Panc1 (cell line): ENCODE results near the gene TFF1. TPM values are rescaled to one million over a fixed set of nuclear protein-coding genes. Genes with fewer than 3 reads are reported as not detected.

Source experiments
- ATAC-seq: fragments of 200-7000 bp; cut with Tn5 transposase; 2 replicates; pipeline ENCODE4 v1.9.1; 2020; ENCODE audit warnings: mild to moderate bottlenecking, moderate library complexity
- BruUV-seq: library from RNA; stranded (reverse); fragments of 400-500 nt; replicated peaks from 2 replicates; lab custom pipeline; 2021; lab: Mats Ljungman, UMichigan
- CTCF ChIA-PET: fragments of 300-600 bp; sonication (Branson Sonifier 250); formaldehyde crosslinking; loops from one replicate; lab custom pipeline; 2022; ENCODE audit warnings: antibody characterized with exemption; lab: Charles Lee
- POLR2A ChIA-PET: fragments of 300-600 bp; sonication (Branson Sonifier 250); formaldehyde crosslinking; loops from one replicate; lab custom pipeline; 2022; ENCODE audit warnings: antibody characterized with exemption; lab: Charles Lee
- DNase-seq: peaks from one replicate; pipeline ENCODE4 v3.0.0-alpha.2; 2010; ENCODE audit warnings: low read depth, low spot score
- H3K27ac ChIP-seq: 2 replicates; pipeline ENCODE4 v1.5.1; 2011; ENCODE audit warnings: mild to moderate bottlenecking, low read length, inconsistent platforms
- H3K27me3 ChIP-seq: fragments of 200-500 bp; sonication (Bioruptor generic); 2 replicates; pipeline ENCODE4 v1.6.0; 2014; ENCODE audit warnings: low read length, inconsistent platforms; ENCODE audit not compliant: control insufficient read depth, insufficient read depth
- H3K36me3 ChIP-seq: fragments of 200-500 bp; sonication (Bioruptor generic); 2 replicates; pipeline ENCODE4 v1.5.1; 2014; ENCODE audit warnings: inconsistent platforms, mild to moderate bottlenecking, low read length, moderate library complexity; ENCODE audit not compliant: control insufficient read depth, insufficient read depth
- H3K4me1 ChIP-seq: 2 replicates; pipeline ENCODE4 v1.5.1; 2011; ENCODE audit warnings: inconsistent platforms, mild to moderate bottlenecking, low read length, moderate library complexity; ENCODE audit not compliant: control insufficient read depth, insufficient read depth
- H3K4me3 ChIP-seq, 2 experiments: 2 replicates each; pipeline ENCODE4 v1.5.1; 2011 to 2012; ENCODE audit warnings: low read depth in 2 of 2, low read length in 2 of 2, mild to moderate bottlenecking in 2 of 2, inconsistent platforms in 1 of 2, moderate library complexity in 1 of 2
- H3K9me3 ChIP-seq: fragments of 200-500 bp; sonication (Bioruptor generic); 2 replicates; pipeline ENCODE4 v1.5.1; 2014; ENCODE audit warnings: low read depth, mild to moderate bottlenecking, inconsistent platforms, low read length, moderate library complexity; ENCODE audit not compliant: control insufficient read depth, insufficient read depth
- POLR2AphosphoS5 ChIP-seq: IDR thresholded peaks from 2 replicates; pipeline ENCODE4 v1.6.1; 2012; ENCODE audit warnings: mild to moderate bottlenecking, low read depth, low read length, moderate library complexity
- SIN3A ChIP-seq: IDR thresholded peaks from 2 replicates; pipeline ENCODE4 v1.6.1; 2012; ENCODE audit warnings: low read depth, mild to moderate bottlenecking, low read length, moderate library complexity, borderline replicate concordance; ENCODE audit not compliant: insufficient read depth
- TCF7L2 ChIP-seq: IDR thresholded peaks from 2 replicates; pipeline ENCODE4 v1.6.1; 2011; ENCODE audit warnings: mild to moderate bottlenecking, low read depth, low read length, inconsistent platforms
- in situ Hi-C: cut with HindIII; loops from 2 replicates; pipeline ENCODE4 v1.10.0; 2016; ENCODE audit warnings: low sequenced_read_pairs, low pct_unique_long_range_greater_than_20kb
- intact Hi-C: fragments of 100-400 bp; cut with micrococcal nuclease; formaldehyde crosslinking; loops from one replicate; pipeline ENCODE4 v1.10.0; 2022; ENCODE audit not compliant: unreplicated experiment
- total RNA-seq: library from RNA; stranded (reverse); gene quantifications from one replicate; pipeline ENCODE4 v1.2.1, GENCODE V29; 2021; ENCODE audit not compliant: unreplicated experiment
- TF ChIP-seq, protein P1 (sequence below), 2 experiments: IDR thresholded peaks; 2 replicates each; pipeline ENCODE4 v1.6.1; 2011 to 2012; ENCODE audit warnings: low read depth in 2 of 2, control low read depth in 1 of 2, low read length in 1 of 2, mild to moderate bottlenecking in 1 of 2, moderate library complexity in 1 of 2; ENCODE audit not compliant: insufficient read depth in 1 of 2
- TF ChIP-seq, protein P2 (sequence below): fragments of 450-650 bp; IDR thresholded peaks from 2 replicates; pipeline ENCODE4 v1.5.1; 2017; ENCODE audit warnings: mild to moderate bottlenecking

TFF1 gene
- total RNA-seq, 1 experiment from 2014 or later = 0.36 TPM

DNA sequence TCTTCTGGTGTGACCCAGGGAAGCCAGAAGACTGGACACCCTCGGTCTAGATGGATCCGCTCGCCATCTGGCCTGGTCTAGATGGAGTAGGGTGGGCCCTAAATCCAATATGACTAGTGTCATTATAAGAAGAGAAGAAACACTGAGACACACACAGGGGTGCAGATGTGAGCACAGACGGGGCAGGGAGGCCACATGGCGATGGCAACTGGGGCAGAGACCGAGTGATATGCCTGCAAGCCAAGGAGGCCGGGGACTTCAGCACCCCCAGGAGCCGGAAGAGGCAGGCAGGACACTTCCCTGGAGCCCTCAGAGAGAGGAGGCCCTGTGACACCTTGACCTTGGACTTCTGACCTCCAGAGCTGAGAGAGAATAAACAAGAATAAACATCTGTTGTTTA, 45.5 kb downstream of the TFF1 start:
- DNase-seq (no peak), ATAC-seq (no peak)
- intact Hi-C loops (no loop called here), in situ Hi-C loops (no loop called here)
- no peak overlapping the region for H3K27ac ChIP-seq
- no peak overlapping the region for H3K4me3 ChIP-seq
- TF ChIP-seq, protein P1, sequence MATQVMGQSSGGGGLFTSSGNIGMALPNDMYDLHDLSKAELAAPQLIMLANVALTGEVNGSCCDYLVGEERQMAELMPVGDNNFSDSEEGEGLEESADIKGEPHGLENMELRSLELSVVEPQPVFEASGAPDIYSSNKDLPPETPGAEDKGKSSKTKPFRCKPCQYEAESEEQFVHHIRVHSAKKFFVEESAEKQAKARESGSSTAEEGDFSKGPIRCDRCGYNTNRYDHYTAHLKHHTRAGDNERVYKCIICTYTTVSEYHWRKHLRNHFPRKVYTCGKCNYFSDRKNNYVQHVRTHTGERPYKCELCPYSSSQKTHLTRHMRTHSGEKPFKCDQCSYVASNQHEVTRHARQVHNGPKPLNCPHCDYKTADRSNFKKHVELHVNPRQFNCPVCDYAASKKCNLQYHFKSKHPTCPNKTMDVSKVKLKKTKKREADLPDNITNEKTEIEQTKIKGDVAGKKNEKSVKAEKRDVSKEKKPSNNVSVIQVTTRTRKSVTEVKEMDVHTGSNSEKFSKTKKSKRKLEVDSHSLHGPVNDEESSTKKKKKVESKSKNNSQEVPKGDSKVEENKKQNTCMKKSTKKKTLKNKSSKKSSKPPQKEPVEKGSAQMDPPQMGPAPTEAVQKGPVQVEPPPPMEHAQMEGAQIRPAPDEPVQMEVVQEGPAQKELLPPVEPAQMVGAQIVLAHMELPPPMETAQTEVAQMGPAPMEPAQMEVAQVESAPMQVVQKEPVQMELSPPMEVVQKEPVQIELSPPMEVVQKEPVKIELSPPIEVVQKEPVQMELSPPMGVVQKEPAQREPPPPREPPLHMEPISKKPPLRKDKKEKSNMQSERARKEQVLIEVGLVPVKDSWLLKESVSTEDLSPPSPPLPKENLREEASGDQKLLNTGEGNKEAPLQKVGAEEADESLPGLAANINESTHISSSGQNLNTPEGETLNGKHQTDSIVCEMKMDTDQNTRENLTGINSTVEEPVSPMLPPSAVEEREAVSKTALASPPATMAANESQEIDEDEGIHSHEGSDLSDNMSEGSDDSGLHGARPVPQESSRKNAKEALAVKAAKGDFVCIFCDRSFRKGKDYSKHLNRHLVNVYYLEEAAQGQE (IDR thresholded peaks at IDR 0.05; ENCODE audit: insufficient read depth in 1 of 2, low read depth in 2 of 2, low read length in 1 of 2) = no peak
- no peak for TF ChIP-seq POLR2AphosphoS5
- no peak for TF ChIP-seq TCF7L2
- TF ChIP-seq SIN3A = no peak
- TF ChIP-seq, protein P2, sequence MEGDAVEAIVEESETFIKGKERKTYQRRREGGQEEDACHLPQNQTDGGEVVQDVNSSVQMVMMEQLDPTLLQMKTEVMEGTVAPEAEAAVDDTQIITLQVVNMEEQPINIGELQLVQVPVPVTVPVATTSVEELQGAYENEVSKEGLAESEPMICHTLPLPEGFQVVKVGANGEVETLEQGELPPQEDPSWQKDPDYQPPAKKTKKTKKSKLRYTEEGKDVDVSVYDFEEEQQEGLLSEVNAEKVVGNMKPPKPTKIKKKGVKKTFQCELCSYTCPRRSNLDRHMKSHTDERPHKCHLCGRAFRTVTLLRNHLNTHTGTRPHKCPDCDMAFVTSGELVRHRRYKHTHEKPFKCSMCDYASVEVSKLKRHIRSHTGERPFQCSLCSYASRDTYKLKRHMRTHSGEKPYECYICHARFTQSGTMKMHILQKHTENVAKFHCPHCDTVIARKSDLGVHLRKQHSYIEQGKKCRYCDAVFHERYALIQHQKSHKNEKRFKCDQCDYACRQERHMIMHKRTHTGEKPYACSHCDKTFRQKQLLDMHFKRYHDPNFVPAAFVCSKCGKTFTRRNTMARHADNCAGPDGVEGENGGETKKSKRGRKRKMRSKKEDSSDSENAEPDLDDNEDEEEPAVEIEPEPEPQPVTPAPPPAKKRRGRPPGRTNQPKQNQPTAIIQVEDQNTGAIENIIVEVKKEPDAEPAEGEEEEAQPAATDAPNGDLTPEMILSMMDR = no peak
- BruUV-seq = no TSS peak
- ChIA-PET POLR2A (no interaction called here), CTCF (no interaction called here)
- H3K36me3 ChIP-seq = no peaks in the 10 kb centered on the region
- peaks cover 3% of the 10 kb centered on the region; the same call in 1 of the 2 replicates for H3K27me3 ChIP-seq
- peaks cover 3% of the 10 kb centered on the region; the same call in 1 of the 2 replicates for H3K4me1 ChIP-seq
- H3K9me3 ChIP-seq = no peaks in the 10 kb centered on the region

DNA sequence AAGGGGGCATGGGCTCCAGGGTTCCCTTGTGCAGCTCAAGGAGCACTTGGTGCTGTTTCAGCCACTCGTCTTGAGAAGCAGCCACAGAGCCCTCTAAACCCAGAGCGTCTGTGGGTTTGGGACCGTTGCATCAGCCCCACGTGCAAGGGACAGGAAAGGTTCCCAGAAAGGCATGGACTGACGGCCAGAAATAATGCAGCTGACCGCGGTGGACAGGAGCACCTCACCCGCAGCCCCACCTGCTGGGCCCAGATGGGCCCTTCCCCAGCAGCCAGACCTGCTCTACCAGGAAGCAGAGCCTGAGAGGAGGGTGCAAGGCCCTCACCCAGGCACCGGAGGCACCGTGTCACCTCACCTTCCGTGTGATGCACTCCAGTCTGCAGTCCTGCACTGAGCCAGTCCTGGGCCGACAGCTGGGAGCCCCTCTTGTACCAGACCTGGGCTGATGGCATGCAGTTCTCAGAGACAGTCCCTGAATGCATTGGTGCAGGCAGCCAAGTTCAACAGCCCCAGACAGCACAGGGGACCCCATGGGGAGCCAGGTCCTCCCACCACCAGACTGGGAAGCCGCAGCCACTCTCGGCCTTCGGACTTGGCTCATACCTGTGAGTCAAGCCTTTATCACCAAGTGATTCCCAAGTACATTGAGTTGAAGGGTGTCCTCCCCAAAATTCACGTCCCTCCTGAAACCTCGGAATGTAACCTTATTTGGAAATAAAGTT, 46.3 kb downstream of the TFF1 start:
- Histone ChIP-seq H3K27ac (no peak overlapping the region), H3K27me3 (no peaks in the 10 kb centered on the region), H3K36me3 (no peaks in the 10 kb centered on the region), H3K4me3 (no peak overlapping the region), H3K9me3 (no peaks in the 10 kb centered on the region), H3K4me1 (peaks cover 10% of the 10 kb centered on the region)
- no peak for ATAC-seq
- POLR2A ChIA-PET = no interaction called here
- in situ Hi-C loops = no loop called here
- TF ChIP-seq, protein P2 = no peak
- TF ChIP-seq, protein P1 (IDR thresholded peaks at IDR 0.05; ENCODE audit: insufficient read depth in 1 of 2, low read depth in 2 of 2, low read length in 1 of 2) = no peak
- TF ChIP-seq TCF7L2 = no peak
- intact Hi-C loops = no loop called here
- CTCF ChIA-PET = no interaction called here
- BruUV-seq = no TSS peak
- no peak for DNase-seq
